ENCODE data around the gene PIGM. TPM values are rescaled to one million over a fixed set of nuclear protein-coding genes. Genes with fewer than 3 reads are reported as not detected.
A peak's percentile ranks its signal among the peaks of the same experiment; 100 is the strongest.

Gene PIGM
- total RNA-seq, 1 donor from 2014 or later, result 2.1 TPM

- no peak overlapping the region for H3K4me3 ChIP-seq (ENCODE audit: low read depth, low read length)
- H3K27me3 ChIP-seq (ENCODE audit: control insufficient read depth, insufficient read depth, low read length), result peaks cover 28% of the 10 kb centered on the region
- FAIRE-seq (no peak), DNase-seq (ENCODE audit: low read depth) (no peak)
- TF ChIP-seq CTCF (IDR thresholded peaks at IDR 0.05; ENCODE audit: insufficient read depth, low read length, severe bottlenecking), result no peak
- no peaks in the 10 kb centered on the region for H3K36me3 ChIP-seq (ENCODE audit: control insufficient read depth, insufficient read depth, low read length)
These were observed 32.4 kb upstream of the PIGM start for GRCh38 chr1:160064164-160064563.

- Histone ChIP-seq H3K4me3 (ENCODE audit: low read depth, low read length) (no peak overlapping the region), H3K27me3 (ENCODE audit: control insufficient read depth, insufficient read depth, low read length) (peaks cover 27% of the 10 kb centered on the region), H3K36me3 (ENCODE audit: control insufficient read depth, insufficient read depth, low read length) (no peaks in the 10 kb centered on the region)
- FAIRE-seq, result no peak
- TF ChIP-seq CTCF (IDR thresholded peaks at IDR 0.05; ENCODE audit: insufficient read depth, low read length, severe bottlenecking), result no peak
- DNase-seq (ENCODE audit: low read depth), result no peak
These were observed 31.4 kb upstream of the PIGM start for GRCh38 chr1:160063176-160063575.

GRCh38 chr1:160062230-160062532, 30.4 kb upstream of the PIGM start:
- DNase-seq (ENCODE audit: low read depth) (no peak), FAIRE-seq (no peak)
- no peak for TF ChIP-seq CTCF (IDR thresholded peaks at IDR 0.05; ENCODE audit: insufficient read depth, low read length, severe bottlenecking)
- H3K27me3 ChIP-seq (ENCODE audit: control insufficient read depth, insufficient read depth, low read length), result peaks cover 24% of the 10 kb centered on the region
- no peaks in the 10 kb centered on the region for H3K36me3 ChIP-seq (ENCODE audit: control insufficient read depth, insufficient read depth, low read length)
- H3K4me3 ChIP-seq (ENCODE audit: low read depth, low read length), result no peak overlapping the region

GRCh38 chr1:160061369-160062229, 29.8 kb upstream of the PIGM start:
- peaks cover 22% of the 10 kb centered on the region for H3K27me3 ChIP-seq (ENCODE audit: control insufficient read depth, insufficient read depth, low read length)
- H3K4me3 ChIP-seq (ENCODE audit: low read depth, low read length), result no peak overlapping the region
- no peak for TF ChIP-seq CTCF (IDR thresholded peaks at IDR 0.05; ENCODE audit: insufficient read depth, low read length, severe bottlenecking)
- no peaks in the 10 kb centered on the region for H3K36me3 ChIP-seq (ENCODE audit: control insufficient read depth, insufficient read depth, low read length)
- DNase-seq (ENCODE audit: low read depth) (peak; percentile 52), FAIRE-seq (no peak)

GRCh38 chr1:160058087-160058486, 26.3 kb upstream of the PIGM start:
- H3K27me3 ChIP-seq (ENCODE audit: control insufficient read depth, insufficient read depth, low read length), result peaks cover 21% of the 10 kb centered on the region
- no peak overlapping the region for H3K4me3 ChIP-seq (ENCODE audit: low read depth, low read length)
- DNase-seq (ENCODE audit: low read depth), result peak; percentile 20
- no peaks in the 10 kb centered on the region for H3K36me3 ChIP-seq (ENCODE audit: control insufficient read depth, insufficient read depth, low read length)
- TF ChIP-seq CTCF (IDR thresholded peaks at IDR 0.05; ENCODE audit: insufficient read depth, low read length, severe bottlenecking), result peak; percentile 25
- no peak for FAIRE-seq
